NCI-H146 treated with DMSO at 0.1 percent for 48 hours (cell line): Measurements from ENCODE around the gene PRR15L.

ENCODE experiments used
- DNase-seq: peaks from one replicate; lab custom pipeline; 2025; ENCODE audit not compliant: unreplicated experiment; lab: John Stamatoyannopoulos, UW

The PRR15L gene

DNA sequence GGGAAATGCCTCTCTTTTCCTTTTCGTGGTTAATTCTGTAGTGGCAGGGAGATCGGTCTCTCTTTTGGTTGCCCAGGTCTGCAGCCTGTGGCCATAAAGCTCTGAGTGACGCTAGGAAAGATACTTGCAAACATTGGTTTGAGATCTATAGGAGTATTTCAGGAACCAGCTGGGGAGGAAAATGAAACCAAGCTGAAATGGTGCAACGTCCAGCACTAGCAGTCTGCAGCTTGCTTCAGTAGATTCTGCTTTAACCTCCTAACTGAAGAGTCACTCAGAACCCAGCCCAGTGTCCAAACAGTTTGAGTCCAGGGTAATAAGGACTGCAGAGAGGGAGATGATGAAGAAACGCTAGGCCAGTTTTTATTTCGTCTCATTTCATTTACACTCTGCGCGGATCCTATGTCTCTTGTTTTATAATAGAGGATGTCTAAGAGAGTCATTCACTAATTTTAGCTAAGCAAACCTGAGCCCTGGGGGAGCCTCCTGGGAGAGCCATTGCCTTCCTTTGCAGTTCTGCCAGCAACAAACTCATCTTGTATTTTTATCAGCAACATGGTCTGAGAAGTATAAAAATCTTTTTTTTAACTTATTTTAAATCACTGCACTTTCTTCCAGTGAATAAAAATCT, 49.6 kb downstream of the PRR15L start:
- DNase-seq: no peak

DNA sequence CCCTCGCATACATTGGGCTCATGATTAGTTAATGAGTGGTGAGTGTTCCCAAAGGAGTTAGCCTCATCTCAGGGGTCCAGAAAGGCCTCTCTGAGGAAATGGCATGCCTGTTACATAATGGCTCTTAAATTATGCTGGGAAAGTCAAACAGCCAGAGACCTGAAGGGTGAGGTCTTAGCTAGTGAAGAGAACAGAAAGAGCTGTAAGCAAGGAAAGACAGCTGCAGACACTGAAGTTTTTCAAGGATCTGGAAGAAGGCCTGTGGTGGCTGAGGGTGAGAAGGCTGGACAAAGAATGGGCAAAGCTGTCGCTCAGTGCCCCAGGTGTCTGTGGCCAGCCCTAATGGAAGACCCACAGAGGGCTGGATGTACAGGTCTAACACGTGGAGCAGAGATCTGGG, 51.2 kb downstream of the PRR15L start:
- DNase-seq: no peak

DNA sequence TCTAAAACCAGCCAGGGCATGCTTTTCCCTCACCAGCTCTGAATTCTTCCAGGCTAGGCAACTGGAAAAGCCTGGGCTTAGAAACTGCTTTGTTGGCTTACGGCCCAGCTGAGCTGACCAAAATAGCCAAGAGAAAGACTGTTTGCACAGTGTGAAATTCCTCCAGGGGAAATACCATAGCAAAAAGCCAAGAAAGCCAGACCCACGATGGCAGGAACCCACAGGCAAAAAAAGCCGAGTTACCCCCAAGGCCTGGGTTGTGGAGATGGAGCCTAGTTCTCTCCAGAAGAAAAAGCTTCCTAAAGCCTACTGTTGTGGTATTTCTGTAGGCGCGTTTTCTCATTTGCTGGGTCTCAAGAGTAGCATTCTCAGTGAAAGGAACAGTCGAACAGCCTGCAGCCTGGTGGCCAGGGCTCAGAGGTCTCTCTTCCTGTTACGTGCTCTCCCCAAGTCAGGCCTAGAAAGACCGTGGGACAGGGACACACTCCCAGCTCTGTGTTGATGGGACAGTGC, 52.4 kb downstream of the PRR15L start:
- no peak for DNase-seq

DNA sequence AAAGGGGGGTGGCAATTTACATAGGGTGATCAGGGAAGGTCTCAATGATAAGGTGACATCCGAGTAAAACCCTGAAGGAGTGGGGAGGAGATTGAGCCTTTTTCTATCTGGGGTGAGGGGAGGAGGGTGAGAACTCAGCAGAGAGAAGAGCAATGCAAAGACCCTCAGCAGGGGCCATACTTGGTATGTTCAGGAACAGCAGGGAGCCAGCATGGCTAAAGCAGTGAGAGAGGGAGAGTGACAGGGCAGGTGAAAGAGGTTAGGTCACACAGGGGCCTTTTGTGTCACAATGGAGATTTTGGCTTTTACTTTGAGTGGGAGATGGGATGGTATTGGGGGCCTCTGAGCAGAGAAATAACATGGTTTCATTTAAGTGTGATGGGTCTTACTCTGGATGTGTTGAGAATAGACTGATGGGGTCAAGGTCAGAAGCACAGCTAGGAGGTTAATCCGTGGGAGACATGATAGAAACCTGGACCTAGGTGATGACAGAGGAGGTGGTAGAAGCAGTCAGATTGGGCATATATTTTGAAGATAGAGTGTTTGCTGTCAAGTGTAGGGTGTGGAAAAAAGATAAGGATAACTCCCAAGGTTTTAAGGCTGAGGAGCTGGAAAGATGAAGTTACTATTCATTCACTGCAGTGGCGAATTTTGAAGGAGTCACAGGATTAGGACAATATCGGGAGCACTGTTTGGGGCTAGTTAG, 55.5 kb downstream of the PRR15L start:
- no peak for DNase-seq
